HepG2 (cell line): ENCODE results near the gene METRNL. TPM values are rescaled to one million over a fixed set of nuclear protein-coding genes. Genes with fewer than 3 reads are reported as not detected.

ENCODE experiments used
- GATAD1 ChIP-seq: IDR thresholded peaks from 2 replicates; pipeline ENCODE4 v1.6.1; 2016; ENCODE audit warnings: missing genetic modification reagents, missing compliant biosample characterization
- MLXIP ChIP-seq: sonication (generic); formaldehyde crosslinking; IDR thresholded peaks from 2 replicates; pipeline ENCODE4 v1.9.0; 2021; ENCODE audit warnings: missing genetic modification reagents, borderline replicate concordance
- MYC ChIP-seq: sonication (generic); formaldehyde crosslinking; IDR thresholded peaks from 2 replicates; pipeline ENCODE4 v1.9.0; 2021; ENCODE audit warnings: missing genetic modification reagents, borderline replicate concordance
- NFKB2 ChIP-seq: sonication (generic); formaldehyde crosslinking; IDR thresholded peaks from 2 replicates; pipeline ENCODE4 v1.4.0; 2020; ENCODE audit warnings: missing genetic modification reagents, borderline replicate concordance
- PTBP1 ChIP-seq: fragments of 200-400 bp; formaldehyde crosslinking; IDR thresholded peaks from 2 replicates; pipeline ENCODE4 v1.6.1; 2018; ENCODE audit warnings: low read length, low read depth; ENCODE audit not compliant: poor library complexity, severe bottlenecking
- TAF15 ChIP-seq: fragments of 200-400 bp; formaldehyde crosslinking; IDR thresholded peaks from one replicate; pipeline ENCODE4 v1.6.1; 2018; ENCODE audit warnings: mild to moderate bottlenecking, low read depth, low read length; ENCODE audit not compliant: poor library complexity, severe bottlenecking
- ZMYM2 ChIP-seq: sonication (generic); formaldehyde crosslinking; IDR thresholded peaks from 2 replicates; pipeline ENCODE4 v1.8.0; 2022; ENCODE audit warnings: mild to moderate bottlenecking, missing genetic modification reagents
- ZNF670 ChIP-seq: sonication (generic); formaldehyde crosslinking; IDR thresholded peaks from 2 replicates; pipeline ENCODE4 v1.8.0; 2022; ENCODE audit warnings: mild to moderate bottlenecking, missing genetic modification reagents, borderline replicate concordance
- ZNF883 ChIP-seq: sonication (generic); formaldehyde crosslinking; IDR thresholded peaks from 2 replicates; pipeline ENCODE4 v1.5.1; 2020; ENCODE audit warnings: mild to moderate bottlenecking, missing genetic modification reagents; ENCODE audit errors: not compliant biosample characterization
- polyA plus RNA-seq, 8 experiments: library from polyadenylated mRNA; depleted of rRNA in 3 of 8; stranded (reverse) in 7 of 8; unstranded in 1 of 8; fragments of >200 nt; fragmentation: Illumina TruSeq in 4 of 8; extraction: Trizol in 4 of 8; gene quantifications; 2 replicates each; pipeline versions ENCODE4 v1.2.1 to v1.2.3, GENCODE V29; 2011 to 2016; ENCODE audit warnings: low read depth in 4 of 8, missing spikeins in 1 of 8, mixed read lengths in 1 of 8; ENCODE audit not compliant: insufficient read depth in 1 of 8
- total RNA-seq, 5 experiments: library from RNA; depleted of rRNA; stranded (reverse); fragments of >200 nt; fragmentation: Illumina TruSeq; extraction: Trizol; gene quantifications; 2 replicates each; pipeline ENCODE4 v1.2.3, GENCODE V29; 2016; ENCODE audit warnings: low read depth in 1 of 5
- TF ChIP-seq, protein P1 (sequence below): sonication (generic); formaldehyde crosslinking; IDR thresholded peaks from 2 replicates; pipeline ENCODE4 v1.5.0; 2020; ENCODE audit warnings: mild to moderate bottlenecking, missing genetic modification reagents, borderline replicate concordance
- TF ChIP-seq, protein P2 (sequence below): sonication (generic); formaldehyde crosslinking; IDR thresholded peaks from 2 replicates; pipeline ENCODE4 v1.4.0; 2020; ENCODE audit warnings: missing genetic modification reagents
- TF ChIP-seq, protein P3 (sequence below): sonication (generic); formaldehyde crosslinking; IDR thresholded peaks from 2 replicates; pipeline ENCODE4 v1.5.0; 2020; ENCODE audit warnings: missing genetic modification reagents
- TF ChIP-seq, protein P4 (sequence below): sonication (generic); formaldehyde crosslinking; IDR thresholded peaks from 2 replicates; pipeline ENCODE4 v1.4.0; 2020; ENCODE audit warnings: mild to moderate bottlenecking, missing genetic modification reagents

The METRNL gene
- total and polyA plus RNA-seq, 2 of the 13 experiments (the other 11 are each of a cell fraction or from before 2014, with no cell fraction given) = 0.66 to 0.84 TPM

DNA sequence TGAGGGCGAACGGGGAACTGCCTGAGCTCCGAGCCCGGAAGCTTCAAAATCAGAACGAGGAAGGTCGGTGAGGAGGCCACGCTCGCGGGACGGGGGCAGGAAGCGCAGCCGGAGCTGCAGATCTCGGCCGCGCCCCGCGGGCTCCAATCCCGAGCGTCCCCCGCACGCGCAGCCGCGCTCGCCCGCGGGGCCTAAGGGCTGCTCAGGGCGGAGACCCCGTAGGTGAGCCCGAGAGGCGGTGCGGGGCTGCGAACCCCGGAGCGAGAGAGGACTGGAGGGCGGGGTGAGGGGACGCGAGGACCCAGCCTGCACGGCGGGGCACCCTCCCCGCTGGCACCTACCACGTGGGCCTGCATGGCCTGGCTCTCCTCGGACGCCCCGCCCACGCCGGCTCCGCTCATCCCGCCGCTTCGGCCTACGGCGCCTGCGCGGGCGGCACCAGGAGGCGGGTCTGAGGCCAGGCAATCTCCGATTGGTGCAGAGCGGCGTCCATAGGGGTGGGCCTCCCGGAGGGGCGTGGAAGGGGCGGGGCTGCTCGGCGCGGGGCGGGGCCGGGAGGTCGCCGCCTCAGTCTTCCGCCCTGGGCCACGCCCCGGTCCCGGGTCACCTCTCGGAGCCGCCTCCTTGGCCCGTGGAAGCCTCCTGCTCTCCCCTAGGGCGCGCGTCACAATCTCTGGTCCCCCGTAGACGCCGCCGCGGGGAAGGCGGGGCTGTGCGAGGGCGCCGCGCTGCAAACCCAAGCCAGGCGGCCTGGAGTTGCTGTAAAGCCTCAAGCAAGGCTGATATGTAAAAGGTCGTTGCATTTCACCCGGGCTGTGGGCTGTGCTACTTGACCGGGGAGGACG lies 27.8 kb upstream of the METRNL start (continued):
- TF ChIP-seq, protein P1, sequence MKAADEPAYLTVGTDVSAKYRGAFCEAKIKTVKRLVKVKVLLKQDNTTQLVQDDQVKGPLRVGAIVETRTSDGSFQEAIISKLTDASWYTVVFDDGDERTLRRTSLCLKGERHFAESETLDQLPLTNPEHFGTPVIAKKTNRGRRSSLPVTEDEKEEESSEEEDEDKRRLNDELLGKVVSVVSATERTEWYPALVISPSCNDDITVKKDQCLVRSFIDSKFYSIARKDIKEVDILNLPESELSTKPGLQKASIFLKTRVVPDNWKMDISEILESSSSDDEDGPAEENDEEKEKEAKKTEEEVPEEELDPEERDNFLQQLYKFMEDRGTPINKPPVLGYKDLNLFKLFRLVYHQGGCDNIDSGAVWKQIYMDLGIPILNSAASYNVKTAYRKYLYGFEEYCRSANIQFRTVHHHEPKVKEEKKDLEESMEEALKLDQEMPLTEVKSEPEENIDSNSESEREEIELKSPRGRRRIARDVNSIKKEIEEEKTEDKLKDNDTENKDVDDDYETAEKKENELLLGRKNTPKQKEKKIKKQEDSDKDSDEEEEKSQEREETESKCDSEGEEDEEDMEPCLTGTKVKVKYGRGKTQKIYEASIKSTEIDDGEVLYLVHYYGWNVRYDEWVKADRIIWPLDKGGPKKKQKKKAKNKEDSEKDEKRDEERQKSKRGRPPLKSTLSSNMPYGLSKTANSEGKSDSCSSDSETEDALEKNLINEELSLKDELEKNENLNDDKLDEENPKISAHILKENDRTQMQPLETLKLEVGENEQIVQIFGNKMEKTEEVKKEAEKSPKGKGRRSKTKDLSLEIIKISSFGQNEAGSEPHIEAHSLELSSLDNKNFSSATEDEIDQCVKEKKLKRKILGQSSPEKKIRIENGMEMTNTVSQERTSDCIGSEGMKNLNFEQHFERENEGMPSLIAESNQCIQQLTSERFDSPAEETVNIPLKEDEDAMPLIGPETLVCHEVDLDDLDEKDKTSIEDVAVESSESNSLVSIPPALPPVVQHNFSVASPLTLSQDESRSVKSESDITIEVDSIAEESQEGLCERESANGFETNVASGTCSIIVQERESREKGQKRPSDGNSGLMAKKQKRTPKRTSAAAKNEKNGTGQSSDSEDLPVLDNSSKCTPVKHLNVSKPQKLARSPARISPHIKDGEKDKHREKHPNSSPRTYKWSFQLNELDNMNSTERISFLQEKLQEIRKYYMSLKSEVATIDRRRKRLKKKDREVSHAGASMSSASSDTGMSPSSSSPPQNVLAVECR (CRISPR knock-in tag) = peak; percentile 99
- TF ChIP-seq MYC = peak; percentile 100
- TF ChIP-seq ZNF883 = peak; percentile 90
- TF ChIP-seq, protein P2, sequence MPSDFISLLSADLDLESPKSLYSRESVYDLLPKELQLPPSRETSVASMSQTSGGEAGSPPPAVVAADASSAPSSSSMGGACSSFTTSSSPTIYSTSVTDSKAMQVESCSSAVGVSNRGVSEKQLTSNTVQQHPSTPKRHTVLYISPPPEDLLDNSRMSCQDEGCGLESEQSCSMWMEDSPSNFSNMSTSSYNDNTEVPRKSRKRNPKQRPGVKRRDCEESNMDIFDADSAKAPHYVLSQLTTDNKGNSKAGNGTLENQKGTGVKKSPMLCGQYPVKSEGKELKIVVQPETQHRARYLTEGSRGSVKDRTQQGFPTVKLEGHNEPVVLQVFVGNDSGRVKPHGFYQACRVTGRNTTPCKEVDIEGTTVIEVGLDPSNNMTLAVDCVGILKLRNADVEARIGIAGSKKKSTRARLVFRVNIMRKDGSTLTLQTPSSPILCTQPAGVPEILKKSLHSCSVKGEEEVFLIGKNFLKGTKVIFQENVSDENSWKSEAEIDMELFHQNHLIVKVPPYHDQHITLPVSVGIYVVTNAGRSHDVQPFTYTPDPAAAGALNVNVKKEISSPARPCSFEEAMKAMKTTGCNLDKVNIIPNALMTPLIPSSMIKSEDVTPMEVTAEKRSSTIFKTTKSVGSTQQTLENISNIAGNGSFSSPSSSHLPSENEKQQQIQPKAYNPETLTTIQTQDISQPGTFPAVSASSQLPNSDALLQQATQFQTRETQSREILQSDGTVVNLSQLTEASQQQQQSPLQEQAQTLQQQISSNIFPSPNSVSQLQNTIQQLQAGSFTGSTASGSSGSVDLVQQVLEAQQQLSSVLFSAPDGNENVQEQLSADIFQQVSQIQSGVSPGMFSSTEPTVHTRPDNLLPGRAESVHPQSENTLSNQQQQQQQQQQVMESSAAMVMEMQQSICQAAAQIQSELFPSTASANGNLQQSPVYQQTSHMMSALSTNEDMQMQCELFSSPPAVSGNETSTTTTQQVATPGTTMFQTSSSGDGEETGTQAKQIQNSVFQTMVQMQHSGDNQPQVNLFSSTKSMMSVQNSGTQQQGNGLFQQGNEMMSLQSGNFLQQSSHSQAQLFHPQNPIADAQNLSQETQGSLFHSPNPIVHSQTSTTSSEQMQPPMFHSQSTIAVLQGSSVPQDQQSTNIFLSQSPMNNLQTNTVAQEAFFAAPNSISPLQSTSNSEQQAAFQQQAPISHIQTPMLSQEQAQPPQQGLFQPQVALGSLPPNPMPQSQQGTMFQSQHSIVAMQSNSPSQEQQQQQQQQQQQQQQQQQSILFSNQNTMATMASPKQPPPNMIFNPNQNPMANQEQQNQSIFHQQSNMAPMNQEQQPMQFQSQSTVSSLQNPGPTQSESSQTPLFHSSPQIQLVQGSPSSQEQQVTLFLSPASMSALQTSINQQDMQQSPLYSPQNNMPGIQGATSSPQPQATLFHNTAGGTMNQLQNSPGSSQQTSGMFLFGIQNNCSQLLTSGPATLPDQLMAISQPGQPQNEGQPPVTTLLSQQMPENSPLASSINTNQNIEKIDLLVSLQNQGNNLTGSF (CRISPR knock-in tag) = peak; percentile 90
- peak; percentile 94; the same call in 1 of the 2 replicates for TF ChIP-seq ZNF670 (CRISPR knock-in tag)
- TF ChIP-seq, protein P3, sequence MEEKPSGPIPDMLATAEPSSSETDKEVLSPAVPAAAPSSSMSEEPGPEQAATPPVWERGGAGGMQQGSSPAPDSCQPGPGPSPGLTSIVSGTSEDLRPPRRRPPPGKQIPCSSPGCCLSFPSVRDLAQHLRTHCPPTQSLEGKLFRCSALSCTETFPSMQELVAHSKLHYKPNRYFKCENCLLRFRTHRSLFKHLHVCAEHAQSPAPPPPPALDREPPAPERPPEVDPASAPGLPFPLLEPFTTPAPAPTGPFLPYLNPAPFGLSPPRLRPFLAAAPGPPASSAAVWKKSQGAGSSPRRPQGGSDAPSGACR (CRISPR knock-in tag) = peak; percentile 85; the same call in 1 of the 2 replicates
- 0 out of 2 replicates have a peak, but pooled peaks have one; percentile 34 for TF ChIP-seq ZMYM2 (CRISPR knock-in tag)
- no peak for TF ChIP-seq MLXIP (CRISPR knock-in tag)
- peak; percentile 76; the same call in 1 of the 2 replicates for TF ChIP-seq GATAD1 (CRISPR knock-in tag)
- TF ChIP-seq NFKB2 (CRISPR knock-in tag) = peak; percentile 93; the same call in 1 of the 2 replicates
- peak; percentile 78 for TF ChIP-seq PTBP1
- TF ChIP-seq TAF15 = peak; percentile 27
- TF ChIP-seq, protein P4, sequence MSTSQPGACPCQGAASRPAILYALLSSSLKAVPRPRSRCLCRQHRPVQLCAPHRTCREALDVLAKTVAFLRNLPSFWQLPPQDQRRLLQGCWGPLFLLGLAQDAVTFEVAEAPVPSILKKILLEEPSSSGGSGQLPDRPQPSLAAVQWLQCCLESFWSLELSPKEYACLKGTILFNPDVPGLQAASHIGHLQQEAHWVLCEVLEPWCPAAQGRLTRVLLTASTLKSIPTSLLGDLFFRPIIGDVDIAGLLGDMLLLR (CRISPR knock-in tag) = peak; percentile 95
